Smooth muscle cell (in vitro differentiated cells): Measurements from ENCODE around the gene UBE4B. TPM values are rescaled to one million over a fixed set of nuclear protein-coding genes. Genes with fewer than 3 reads are reported as not detected.

Source experiments
- DNase-seq: peaks from one replicate; lab custom pipeline; 2025; ENCODE audit not compliant: unreplicated experiment; lab: John Stamatoyannopoulos, UW
- H2AFZ ChIP-seq: fragments of 200-600 bp; sonication (generic); 2 replicates; pipeline ENCODE4 v1.6.0; 2016; ENCODE audit warnings: antibody characterized with exemption, low read depth, mild to moderate bottlenecking
- H3F3A ChIP-seq: fragments of 200-600 bp; sonication (generic); 2 replicates; pipeline ENCODE4 v1.6.0; 2017; ENCODE audit warnings: antibody characterized with exemption, low read depth
- H3K27ac ChIP-seq: fragments of 200-600 bp; sonication (generic); 2 replicates; pipeline ENCODE4 v1.5.1; 2016; ENCODE audit warnings: low read depth, mild to moderate bottlenecking
- H3K27me3 ChIP-seq: fragments of 200-600 bp; sonication (generic); 2 replicates; pipeline ENCODE4 v1.6.1; 2016; ENCODE audit warnings: low read depth, mild to moderate bottlenecking
- H3K36me3 ChIP-seq: fragments of 200-600 bp; sonication (generic); 2 replicates; pipeline ENCODE4 v1.5.1; 2016; ENCODE audit warnings: low read depth
- H3K4me1 ChIP-seq: fragments of 200-600 bp; sonication (generic); 2 replicates; pipeline ENCODE4 v1.5.1; 2016; ENCODE audit warnings: low read depth
- H3K4me2 ChIP-seq: fragments of 200-600 bp; sonication (generic); 2 replicates; pipeline ENCODE4 v1.6.0; 2016; ENCODE audit warnings: mild to moderate bottlenecking
- H3K4me3 ChIP-seq: fragments of 200-600 bp; sonication (generic); 2 replicates; pipeline ENCODE4 v1.5.1; 2016; ENCODE audit warnings: mild to moderate bottlenecking
- H3K79me2 ChIP-seq: fragments of 200-600 bp; sonication (generic); 2 replicates; pipeline ENCODE4 v1.6.0; 2016; ENCODE audit warnings: low read depth, mild to moderate bottlenecking
- H3K9ac ChIP-seq: fragments of 200-600 bp; sonication (generic); 2 replicates; pipeline ENCODE4 v1.6.0; 2016; ENCODE audit warnings: low read depth
- H3K9me3 ChIP-seq: fragments of 200-600 bp; sonication (generic); replicated peaks from 2 replicates; pipeline ENCODE4 v1.5.1; 2016; ENCODE audit warnings: low read depth
- H4K20me1 ChIP-seq: fragments of 200-600 bp; sonication (generic); 2 replicates; pipeline ENCODE4 v1.6.0; 2016; ENCODE audit warnings: low read depth
- WGBS: methylation state at CpG from one replicate; pipeline ENCODE4 v1.1.7; 2016; ENCODE audit warnings: low lambda C conversion rate; 5-methylcytosine and 5-hydroxymethylcytosine counted together
- polyA plus RNA-seq: library from polyadenylated mRNA; unstranded; fragments of >200 nt; fragmentation: Nextera tagmentation; extraction: Ambion mirVana; gene quantifications from 2 replicates; pipeline ENCODE4 v1.2.1, GENCODE V29; 2016
- total RNA-seq: library from RNA; depleted of rRNA; stranded (reverse); fragments of >200 nt; gene quantifications from 2 replicates; pipeline ENCODE4 v1.2.3, GENCODE V29; 2014
- TF ChIP-seq, protein P1 (sequence below): fragments of 200-600 bp; sonication (generic); IDR thresholded peaks from 2 replicates; pipeline ENCODE4 v1.5.1; 2017; ENCODE audit warnings: borderline replicate concordance, mild to moderate bottlenecking, antibody characterized with exemption; ENCODE audit not compliant: insufficient read depth, poor library complexity, severe bottlenecking

Gene UBE4B
- total and polyA plus RNA-seq, 2 experiments from 2014 or later: 20.9 to 54.7 TPM

DNA sequence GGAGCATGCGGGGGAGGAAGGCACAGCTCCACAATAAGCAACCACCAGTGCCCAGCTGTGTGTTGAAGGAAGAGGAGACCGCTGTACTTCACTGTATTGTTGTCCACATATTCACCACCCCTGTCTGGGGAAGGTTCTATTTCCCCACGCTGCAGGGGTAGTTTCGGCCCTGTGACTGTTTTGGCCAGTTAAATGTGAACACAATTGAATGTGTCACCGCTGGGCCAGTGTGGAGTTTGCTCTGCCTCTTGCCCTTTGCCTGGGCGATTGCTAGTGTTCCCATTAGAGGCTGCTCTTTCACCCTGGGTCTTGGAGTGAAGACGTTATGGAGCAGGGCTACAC is 32.6 kb downstream of the UBE4B start:
- DNase-seq: no peak
- Histone ChIP-seq H3K9me3 (no peaks in the 10 kb centered on the region), H3K4me2 (no peak overlapping the region), H3K4me1 (peaks cover 3% of the 10 kb centered on the region), H2AFZ (no peak overlapping the region), H3K79me2 (peaks cover 74% of the 10 kb centered on the region), H3K27ac (peak overlapping the region; percentile 82), H3K9ac (no peak overlapping the region), H3K36me3 (no peaks in the 10 kb centered on the region), H3K4me3 (no peak overlapping the region), H3K27me3 (no peaks in the 10 kb centered on the region), H4K20me1 (peaks cover 15% of the 10 kb centered on the region), H3F3A (no peaks in the 10 kb centered on the region)
- 83% methylated on average over 7 of the region's 7 CpGs for WGBS
- TF ChIP-seq, protein P1, sequence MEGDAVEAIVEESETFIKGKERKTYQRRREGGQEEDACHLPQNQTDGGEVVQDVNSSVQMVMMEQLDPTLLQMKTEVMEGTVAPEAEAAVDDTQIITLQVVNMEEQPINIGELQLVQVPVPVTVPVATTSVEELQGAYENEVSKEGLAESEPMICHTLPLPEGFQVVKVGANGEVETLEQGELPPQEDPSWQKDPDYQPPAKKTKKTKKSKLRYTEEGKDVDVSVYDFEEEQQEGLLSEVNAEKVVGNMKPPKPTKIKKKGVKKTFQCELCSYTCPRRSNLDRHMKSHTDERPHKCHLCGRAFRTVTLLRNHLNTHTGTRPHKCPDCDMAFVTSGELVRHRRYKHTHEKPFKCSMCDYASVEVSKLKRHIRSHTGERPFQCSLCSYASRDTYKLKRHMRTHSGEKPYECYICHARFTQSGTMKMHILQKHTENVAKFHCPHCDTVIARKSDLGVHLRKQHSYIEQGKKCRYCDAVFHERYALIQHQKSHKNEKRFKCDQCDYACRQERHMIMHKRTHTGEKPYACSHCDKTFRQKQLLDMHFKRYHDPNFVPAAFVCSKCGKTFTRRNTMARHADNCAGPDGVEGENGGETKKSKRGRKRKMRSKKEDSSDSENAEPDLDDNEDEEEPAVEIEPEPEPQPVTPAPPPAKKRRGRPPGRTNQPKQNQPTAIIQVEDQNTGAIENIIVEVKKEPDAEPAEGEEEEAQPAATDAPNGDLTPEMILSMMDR: no peak

DNA sequence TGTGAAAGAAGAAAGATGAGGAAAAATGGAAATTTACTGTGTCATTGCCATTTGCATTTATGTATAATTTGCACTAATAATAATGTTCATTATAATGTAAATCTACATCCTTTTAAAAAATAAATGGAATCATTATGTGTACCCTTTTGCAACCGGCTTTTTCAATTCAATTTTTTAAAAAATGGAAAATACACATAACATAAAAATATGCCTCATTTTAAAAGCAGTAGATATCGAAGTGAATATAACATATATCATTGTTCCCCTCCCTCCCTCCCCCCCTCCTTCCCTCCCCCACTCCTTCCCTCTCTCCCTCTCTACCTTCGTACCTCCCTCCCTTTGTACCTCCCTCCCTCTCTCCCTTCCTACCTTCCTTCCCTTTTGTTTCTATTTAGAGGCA is 33.0 kb downstream of the UBE4B start:
- Histone ChIP-seq H3K4me3 (no peak overlapping the region), H3K9ac (peak overlapping the region; percentile 70), H3K4me2 (no peak overlapping the region), H3K9me3 (no peaks in the 10 kb centered on the region), H3K79me2 (peaks cover 73% of the 10 kb centered on the region), H2AFZ (no peak overlapping the region), H3K4me1 (peaks cover 3% of the 10 kb centered on the region), H3K27ac (peak overlapping the region; percentile 92), H3F3A (no peaks in the 10 kb centered on the region), H3K36me3 (no peaks in the 10 kb centered on the region), H3K27me3 (no peaks in the 10 kb centered on the region), H4K20me1 (peaks cover 15% of the 10 kb centered on the region)
- DNase-seq: no peak
- TF ChIP-seq, protein P1: no peak
- WGBS: 98% methylated on average over 2 of the region's 3 CpGs

GRCh38 chr1:10068605-10069294 is 36.0 kb downstream of the UBE4B start:
- no peak overlapping the region for H3K4me3 ChIP-seq
- no peak overlapping the region for H3K9ac ChIP-seq
- peak overlapping the region; percentile 2 for H3K27ac ChIP-seq
- peaks cover 15% of the 10 kb centered on the region for H4K20me1 ChIP-seq
- peaks cover 3% of the 10 kb centered on the region for H3K4me1 ChIP-seq
- H3K27me3 ChIP-seq: no peaks in the 10 kb centered on the region
- no peak overlapping the region for H2AFZ ChIP-seq
- WGBS: 88% methylated on average over 6 of the region's 6 CpGs
- peaks cover 10% of the 10 kb centered on the region for H3F3A ChIP-seq
- H3K79me2 ChIP-seq: peaks cover 52% of the 10 kb centered on the region
- no peak for DNase-seq
- no peak overlapping the region for H3K4me2 ChIP-seq
- H3K36me3 ChIP-seq: no peaks in the 10 kb centered on the region
- TF ChIP-seq, protein P1: no peak
- no peaks in the 10 kb centered on the region for H3K9me3 ChIP-seq

DNA sequence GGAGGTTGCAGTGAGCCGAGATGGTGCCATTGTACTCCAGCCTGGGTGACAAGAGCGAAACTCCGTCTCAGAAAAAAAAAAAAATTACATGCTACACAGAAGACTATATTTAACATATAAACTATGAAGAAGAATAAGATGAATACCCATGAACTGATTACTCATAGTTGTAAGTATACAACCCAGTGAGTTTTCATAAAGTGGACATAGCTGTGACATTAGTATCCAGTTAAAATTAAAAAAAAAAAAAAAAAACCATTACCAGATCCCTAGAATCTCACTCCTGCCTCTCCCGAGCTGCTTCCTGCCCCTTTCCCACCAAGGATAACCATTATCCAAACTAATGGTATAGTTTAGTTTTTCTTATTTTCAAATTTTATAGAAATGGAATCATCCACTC is 37.4 kb downstream of the UBE4B start:
- Histone ChIP-seq H3K9ac (no peak overlapping the region), H4K20me1 (peaks cover 13% of the 10 kb centered on the region), H3K4me2 (no peak overlapping the region), H2AFZ (no peak overlapping the region), H3K9me3 (no peaks in the 10 kb centered on the region), H3K4me1 (peaks cover 15% of the 10 kb centered on the region), H3K79me2 (peaks cover 40% of the 10 kb centered on the region), H3K27ac (no peak overlapping the region), H3K36me3 (no peaks in the 10 kb centered on the region), H3F3A (peaks cover 21% of the 10 kb centered on the region), H3K27me3 (no peaks in the 10 kb centered on the region), H3K4me3 (no peak overlapping the region)
- 97% methylated on average over 4 of the region's 4 CpGs for WGBS
- DNase-seq: no peak
- TF ChIP-seq, protein P1: no peak
